ENCODE measurements around the gene ZNF385A.
A peak's percentile ranks its signal among the peaks of the same experiment; 100 is the strongest.

ZNF385A gene

DNA sequence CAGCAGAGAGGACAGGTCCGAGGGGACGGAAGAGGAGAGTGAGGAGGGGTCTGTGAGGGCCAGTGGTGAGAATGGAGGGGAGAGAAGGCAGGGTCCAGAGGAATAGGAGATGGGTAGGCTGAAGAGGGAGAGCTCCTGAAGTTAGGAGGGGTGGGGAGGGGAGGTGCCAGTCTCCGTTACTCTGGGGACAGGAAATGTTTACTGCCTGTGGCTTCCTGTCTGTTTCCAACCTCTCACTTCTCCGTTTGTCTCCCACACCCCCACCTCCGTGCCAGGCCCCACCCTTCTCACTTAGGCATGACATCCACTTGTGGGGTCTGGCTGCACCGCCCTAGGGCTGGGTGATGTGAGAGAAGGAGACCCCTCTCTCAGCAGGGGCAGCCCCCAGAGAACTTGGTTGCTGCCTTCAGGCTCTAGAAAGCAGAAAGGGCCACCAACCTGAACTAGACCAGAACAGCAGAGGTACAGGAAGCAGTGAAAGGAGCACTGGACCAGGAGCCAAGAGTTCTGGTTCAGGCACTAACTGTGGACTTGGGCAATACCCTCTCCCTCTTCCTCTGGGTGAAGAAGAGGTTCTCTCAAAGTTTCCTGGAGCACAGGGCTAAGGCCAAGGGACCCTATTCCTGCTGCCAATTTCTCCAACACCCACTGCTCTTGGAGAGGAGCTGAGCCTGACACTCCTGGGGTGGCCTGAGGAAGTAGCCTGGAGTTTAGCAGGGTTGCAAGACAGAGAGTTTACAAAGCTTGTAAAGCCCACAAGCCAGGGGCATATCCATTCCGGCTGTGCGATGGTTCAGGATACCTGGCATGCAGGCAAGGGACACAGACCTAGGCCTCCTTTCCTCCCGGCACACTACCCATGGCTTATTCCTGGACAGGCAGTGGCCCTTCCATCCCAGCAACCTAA is 29.0 kb upstream of the ZNF385A start:
- DNase-seq, result peak; percentile 66

GRCh38 chr12:54412786-54413185 is 28.3 kb upstream of the ZNF385A start:
- no peak for DNase-seq

DNA sequence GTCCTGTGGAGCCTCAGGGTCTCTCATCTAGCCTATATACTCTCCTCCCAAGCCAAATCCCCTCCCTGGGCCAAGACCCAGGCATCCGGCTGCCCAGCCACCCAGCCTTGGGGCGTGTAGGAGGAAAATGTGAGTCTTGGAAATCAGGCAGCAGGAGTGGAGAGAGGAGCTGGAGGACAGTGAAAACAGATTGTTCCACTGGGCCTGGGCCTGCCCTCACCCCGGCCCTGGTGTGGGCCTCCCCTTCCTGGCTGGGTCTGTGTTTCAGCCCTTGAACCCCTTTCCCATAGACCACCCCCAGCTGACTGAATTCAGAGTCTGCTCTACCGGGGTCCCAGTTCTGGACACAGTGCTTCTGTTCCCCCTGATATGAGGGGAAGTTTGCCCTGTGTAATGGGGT is 27.8 kb upstream of the ZNF385A start:
- no peak for DNase-seq

GRCh38 chr12:54411391-54412241 is 27.1 kb upstream of the ZNF385A start:
- no peak for DNase-seq

DNA sequence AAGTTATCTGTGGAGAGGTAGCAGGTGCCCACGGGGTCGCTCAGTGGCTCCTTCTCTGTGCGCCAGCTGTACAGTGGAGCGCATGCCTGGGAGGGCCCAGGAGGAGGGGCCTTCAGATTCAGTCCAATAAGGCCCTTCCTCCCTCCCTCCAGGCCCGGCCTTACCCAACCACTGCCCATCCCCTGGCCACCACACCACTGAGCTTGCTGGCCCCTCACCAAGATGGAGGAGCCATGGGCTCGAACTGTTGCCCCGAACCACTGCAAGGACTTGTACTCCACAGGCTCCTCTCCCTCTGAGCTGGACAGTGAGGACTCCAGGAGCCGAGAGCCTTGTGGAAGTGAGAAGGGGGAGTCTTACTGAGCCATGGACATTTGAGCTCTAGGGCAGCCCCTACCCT is 24.7 kb upstream of the ZNF385A start:
- no peak for DNase-seq

DNA sequence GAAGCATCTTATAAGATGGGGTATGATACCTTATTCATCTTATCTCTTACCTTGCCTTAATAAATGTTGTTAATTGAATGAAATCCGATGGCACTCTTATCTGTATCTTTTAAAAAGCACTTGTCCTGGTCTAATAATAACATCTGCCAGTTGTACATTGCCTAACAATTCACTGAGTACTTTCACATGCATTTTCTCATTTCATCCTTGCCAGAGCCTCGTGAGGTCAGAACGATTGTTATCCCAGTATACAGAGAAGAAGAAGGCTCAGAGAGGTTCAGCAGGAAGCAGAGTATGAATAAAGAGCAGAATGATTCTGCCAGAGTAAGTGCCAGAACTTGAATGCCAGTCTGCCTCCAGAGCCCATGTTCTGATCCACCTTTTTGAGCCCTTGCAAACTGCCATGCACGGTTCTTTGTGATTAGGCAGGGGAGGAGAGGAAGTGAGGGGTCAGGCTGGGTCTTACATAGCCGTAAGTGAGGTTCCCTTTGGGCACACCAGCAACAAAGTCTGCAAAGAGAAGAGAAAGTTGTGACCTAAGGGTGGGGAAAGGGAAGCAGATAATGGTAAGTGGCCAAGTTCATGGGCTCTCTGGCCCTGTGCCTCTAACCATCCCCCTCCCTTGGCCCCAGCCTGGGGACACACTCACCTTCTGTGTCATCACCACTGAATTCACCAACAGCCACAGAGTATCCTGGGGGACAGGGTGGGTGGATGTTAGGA is 22.8 kb upstream of the ZNF385A start:
- DNase-seq, result no peak

DNA sequence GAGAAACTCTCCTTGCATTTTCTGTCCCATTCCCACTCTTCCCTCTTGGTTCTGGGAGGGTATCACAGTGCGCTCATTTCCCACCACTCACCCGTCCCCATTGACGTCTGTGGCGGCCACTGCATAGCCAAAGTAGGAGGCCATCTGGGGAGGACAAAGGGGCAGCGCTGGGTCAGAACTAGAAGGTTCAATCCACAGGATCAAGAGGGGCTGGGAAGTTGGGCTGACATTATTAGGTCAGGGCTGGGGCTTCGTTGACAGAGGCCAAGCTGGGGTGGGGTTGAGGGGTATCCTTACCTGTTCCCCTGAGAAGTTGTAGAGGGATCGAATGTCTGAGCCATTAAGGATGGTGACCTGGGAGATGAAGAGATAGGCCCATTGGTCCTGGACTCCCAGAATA is 21.0 kb upstream of the ZNF385A start:
- no peak for DNase-seq

DNA sequence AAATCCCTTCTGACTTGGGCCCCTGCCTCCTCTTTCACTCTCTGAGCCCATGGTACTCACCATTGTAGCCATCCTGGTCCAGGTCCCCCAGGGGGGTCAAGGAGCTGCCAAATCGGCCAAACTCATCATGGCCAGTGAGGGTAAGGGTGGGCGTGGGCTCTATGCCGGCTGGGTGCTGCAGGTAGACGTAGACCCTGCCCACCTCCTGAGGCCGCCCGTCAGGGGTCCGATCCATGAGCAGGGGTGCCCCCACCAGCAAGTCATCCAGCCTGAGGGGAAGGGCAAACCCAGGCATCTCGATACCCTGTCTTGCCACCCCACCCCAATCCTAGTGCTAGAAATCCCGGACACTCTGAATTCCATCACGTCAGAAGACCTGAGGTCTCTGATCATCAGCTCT is 20.6 kb upstream of the ZNF385A start:
- DNase-seq, result no peak

- no peak for DNase-seq
Observed at GRCh38 chr12:54404061-54405004, 19.8 kb upstream of the ZNF385A start.

DNA sequence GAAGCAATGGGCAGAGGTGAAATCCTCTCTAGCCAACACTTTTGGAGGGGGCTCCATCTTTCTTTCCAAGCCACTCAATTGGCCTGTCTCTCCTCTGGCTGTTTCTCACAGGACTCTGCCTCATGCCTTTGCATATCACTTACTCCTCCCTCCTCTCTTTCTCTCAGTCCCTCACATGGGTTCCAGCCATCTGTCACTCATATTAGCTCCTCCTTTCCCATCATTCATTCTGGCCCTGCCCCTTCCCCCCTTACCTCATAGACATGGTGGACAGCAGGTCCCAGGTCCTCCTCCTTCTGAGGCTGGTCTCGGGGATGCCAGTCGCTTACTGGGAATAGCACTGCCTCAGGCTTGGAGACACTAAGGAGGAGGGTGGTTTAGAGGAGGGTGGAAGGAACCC is 16.6 kb upstream of the ZNF385A start:
- DNase-seq, result no peak

GRCh38 chr12:54398995-54399793 is 14.7 kb upstream of the ZNF385A start:
- peak; percentile 83 for DNase-seq

- no peak for DNase-seq
Observed at GRCh38 chr12:54398218-54398617, 13.7 kb upstream of the ZNF385A start.

- no peak for DNase-seq
Observed at GRCh38 chr12:54397157-54397556, 12.6 kb upstream of the ZNF385A start.

- DNase-seq, result no peak
Observed at GRCh38 chr12:54395545-54395944, 11.0 kb upstream of the ZNF385A start.

DNA sequence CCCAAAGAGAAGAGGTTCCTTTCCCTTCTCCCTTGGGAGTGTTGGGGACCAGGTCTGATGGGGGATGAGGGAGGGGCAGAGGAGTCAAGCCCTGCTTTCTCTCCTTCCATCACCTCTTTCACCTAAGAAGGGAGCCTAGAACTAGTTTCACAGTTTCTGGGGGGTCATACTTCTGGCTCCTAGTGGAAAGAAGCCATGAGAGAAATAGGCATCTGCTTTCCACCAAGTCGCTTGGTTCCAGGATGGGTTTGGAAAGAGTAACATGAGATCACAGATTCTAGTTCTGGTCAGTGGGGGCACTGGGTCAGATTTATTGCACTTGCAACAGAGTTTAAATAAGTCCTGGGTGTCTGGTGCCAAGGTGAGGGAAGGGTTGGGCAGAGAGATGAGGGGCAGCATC is 10.5 kb upstream of the ZNF385A start:
- DNase-seq, result no peak

DNA sequence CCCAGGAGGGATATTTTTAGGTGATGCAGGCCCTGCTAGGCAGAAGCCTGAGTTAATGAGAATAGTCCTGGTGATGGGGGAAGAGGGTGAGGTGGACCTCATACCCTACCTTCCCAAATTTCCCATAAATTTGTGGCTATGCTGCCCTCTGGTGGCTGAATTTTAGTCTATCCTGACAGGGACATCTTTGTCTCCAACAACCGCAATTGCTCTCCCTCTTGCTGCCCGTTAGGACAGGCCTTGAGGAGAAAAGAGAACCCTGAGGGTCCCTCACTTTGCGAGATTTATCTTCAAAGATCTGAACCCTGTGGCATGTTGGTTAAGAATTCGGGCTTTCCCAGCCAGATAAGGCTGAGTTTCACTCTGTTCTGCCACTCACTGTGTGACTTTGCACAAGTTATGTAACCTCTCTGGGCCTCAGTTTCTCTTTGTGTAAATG is 9.8 kb upstream of the ZNF385A start:
- no peak for DNase-seq

- DNase-seq, result no peak
Observed at GRCh38 chr12:54393743-54394142, 9.2 kb upstream of the ZNF385A start.

- no peak for DNase-seq
Observed at GRCh38 chr12:54393207-54393609, 8.7 kb upstream of the ZNF385A start.

GRCh38 chr12:54392485-54393206 is 8.1 kb upstream of the ZNF385A start:
- DNase-seq, result no peak

Data from activated CD4-positive, alpha-beta T cell treated with anti-CD3 and anti-CD28 coated beads for 1 hour (primary cell).